Neural crest cell (in vitro differentiated cells): ENCODE measurements around the gene TMEM156. TPM values are rescaled to one million over a fixed set of nuclear protein-coding genes. Genes with fewer than 3 reads are reported as not detected.
"Not testable (repeated sequence)": the region's sequence is repeated elsewhere in the genome, so short reads cannot be mapped to it uniquely, and the experiment has no call there.

Source experiments
- DNase-seq: peaks from one replicate; pipeline ENCODE4 v3.0.0; 2021; ENCODE audit warnings: low read depth, mixed read lengths, low spot score
- H3K27ac Mint-ChIP-seq: one replicate; pipeline ENCODE4 v1.8.0; 2021; ENCODE audit warnings: mild to moderate bottlenecking, mixed read lengths; ENCODE audit not compliant: unreplicated experiment
- H3K27me3 Mint-ChIP-seq: 2 replicates; pipeline ENCODE4 v1.8.0; 2021; ENCODE audit warnings: low read depth, mild to moderate bottlenecking, mixed read lengths
- H3K36me3 Mint-ChIP-seq: 2 replicates; pipeline ENCODE4 v1.8.0; 2021; ENCODE audit warnings: low read depth, mild to moderate bottlenecking, mixed read lengths
- H3K4me1 Mint-ChIP-seq: 2 replicates; pipeline ENCODE4 v1.8.0; 2021; ENCODE audit warnings: mixed read lengths
- H3K4me3 Mint-ChIP-seq: one replicate; pipeline ENCODE4 v1.8.0; 2021; ENCODE audit warnings: mild to moderate bottlenecking, mixed read lengths
- H3K9me3 Mint-ChIP-seq: 2 replicates; pipeline ENCODE4 v1.8.0; 2021; ENCODE audit warnings: mixed read lengths
- CTCF ChIP-seq: fragments of 200-600 bp; sonication (generic); conservative IDR thresholded peaks from 2 replicates; pipeline ENCODE4 v1.5.0; 2021; ENCODE audit warnings: antibody characterized with exemption, mild to moderate bottlenecking
- total RNA-seq: library from RNA; stranded (reverse); gene quantifications from 2 replicates; pipeline ENCODE4 v1.2.1, GENCODE V29; 2021

Gene TMEM156
- total RNA-seq, 1 donor from 2014 or later = not detected

GRCh38 chr4:38949411-38950051 lies 82.7 kb downstream of the TMEM156 start:
- Mint-ChIP-seq H3K27me3 (no peaks in the 10 kb centered on the region), H3K4me3 (no peak overlapping the region), H3K9me3 (no peaks in the 10 kb centered on the region), H3K4me1 (no peaks in the 10 kb centered on the region), H3K36me3 (no peaks in the 10 kb centered on the region), H3K27ac (peak overlapping the region; percentile 32)
- no peak for TF ChIP-seq CTCF
- no peak for DNase-seq

DNA sequence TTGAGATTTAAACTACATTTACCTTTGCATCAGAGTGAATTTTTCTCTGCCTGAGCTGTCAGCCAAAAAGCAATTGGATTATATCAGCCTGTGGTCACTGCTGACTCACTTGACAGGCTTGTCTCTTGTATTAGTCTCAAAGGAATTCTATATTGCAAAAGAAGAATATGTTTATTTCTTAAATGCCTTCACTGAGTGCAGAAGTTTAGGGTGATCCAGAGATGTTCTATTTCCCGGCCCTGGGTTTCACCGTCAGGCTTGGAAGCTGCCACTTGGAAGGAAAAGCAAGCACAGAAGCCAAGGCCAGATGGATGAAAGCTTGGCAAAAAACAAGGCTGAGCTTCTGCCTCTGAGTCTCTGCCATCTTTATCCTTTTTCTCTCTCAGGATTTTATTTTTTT lies 83.7 kb downstream of the TMEM156 start:
- Mint-ChIP-seq H3K36me3 (no peaks in the 10 kb centered on the region), H3K4me1 (no peaks in the 10 kb centered on the region), H3K9me3 (no peaks in the 10 kb centered on the region), H3K4me3 (no peak overlapping the region), H3K27ac (no peak overlapping the region), H3K27me3 (no peaks in the 10 kb centered on the region)
- TF ChIP-seq CTCF = no peak
- DNase-seq = no peak

GRCh38 chr4:38946919-38947318 lies 85.3 kb downstream of the TMEM156 start:
- TF ChIP-seq CTCF = no peak
- Mint-ChIP-seq H3K9me3 (no peaks in the 10 kb centered on the region), H3K4me3 (no peak overlapping the region), H3K4me1 (no peaks in the 10 kb centered on the region), H3K36me3 (no peaks in the 10 kb centered on the region), H3K27ac (no peak overlapping the region), H3K27me3 (no peaks in the 10 kb centered on the region)
- DNase-seq = no peak

DNA sequence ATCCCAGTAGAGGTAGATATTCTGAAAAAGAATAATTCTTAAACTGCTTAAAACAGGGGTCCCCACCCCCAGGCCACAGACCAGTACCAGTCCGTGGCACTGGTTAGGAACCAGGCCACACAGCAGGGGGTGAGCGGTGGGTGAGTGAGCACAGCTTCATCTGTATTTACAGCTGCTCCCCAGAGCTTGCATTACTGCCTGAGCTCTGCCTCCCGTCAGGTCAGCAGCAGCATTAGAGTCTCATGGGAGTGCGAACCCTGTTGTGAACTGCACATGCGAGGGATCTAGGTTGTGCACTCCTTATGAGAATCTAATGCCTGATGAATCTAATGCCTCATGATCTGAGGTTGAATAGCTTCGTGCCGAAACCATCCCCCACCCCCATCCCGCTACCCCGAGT lies 87.8 kb downstream of the TMEM156 start:
- Mint-ChIP-seq H3K4me3 (no peak overlapping the region), H3K9me3 (no peaks in the 10 kb centered on the region), H3K36me3 (no peaks in the 10 kb centered on the region), H3K4me1 (no peaks in the 10 kb centered on the region), H3K27me3 (no peaks in the 10 kb centered on the region), H3K27ac (no peak overlapping the region)
- no peak for DNase-seq
- TF ChIP-seq CTCF = no peak

DNA sequence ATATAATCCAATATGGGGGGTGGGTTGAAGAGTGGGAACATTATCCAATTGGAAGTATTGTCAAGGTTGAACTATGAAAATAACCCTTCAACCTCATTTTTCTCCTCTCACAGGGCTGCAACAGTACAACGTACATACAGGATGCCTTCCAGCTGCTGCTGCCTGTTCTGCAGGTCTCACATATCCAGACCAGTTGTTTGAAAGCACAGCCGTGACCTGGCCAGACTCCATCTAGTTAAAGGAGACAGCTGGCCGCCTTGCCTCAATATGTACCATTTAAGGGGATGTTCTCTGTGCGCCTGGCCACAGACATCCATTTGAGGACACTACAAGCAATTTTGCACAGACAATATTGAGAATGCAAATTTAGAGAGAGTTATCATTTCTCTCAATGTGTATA lies 88.9 kb downstream of the TMEM156 start:
- Mint-ChIP-seq H3K27me3 (no peaks in the 10 kb centered on the region), H3K27ac (no peak overlapping the region), H3K9me3 (no peaks in the 10 kb centered on the region), H3K4me1 (no peaks in the 10 kb centered on the region), H3K36me3 (no peaks in the 10 kb centered on the region), H3K4me3 (no peak overlapping the region)
- DNase-seq = no peak
- TF ChIP-seq CTCF = no peak

DNA sequence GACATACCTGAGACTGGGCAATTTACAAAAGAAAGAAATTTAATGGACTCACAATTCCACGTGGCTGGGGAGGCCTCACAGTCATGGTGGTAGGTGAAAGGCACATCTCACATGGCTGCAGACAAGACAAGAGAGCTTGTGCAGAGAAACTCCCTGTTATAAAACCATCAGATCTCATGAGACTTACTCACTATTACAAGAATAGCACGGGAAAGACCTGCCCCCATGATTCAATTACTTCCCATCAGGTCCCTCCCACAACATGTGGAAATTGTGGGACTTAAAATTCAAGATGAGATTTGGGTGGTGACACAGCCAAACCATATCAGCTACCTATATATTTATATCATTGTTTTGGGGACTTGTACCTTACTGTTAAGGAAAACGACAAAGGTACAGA lies 90.3 kb downstream of the TMEM156 start:
- DNase-seq, H3K27me3 Mint-ChIP-seq, H3K27ac Mint-ChIP-seq, H3K4me1 Mint-ChIP-seq, H3K36me3 Mint-ChIP-seq, H3K4me3 Mint-ChIP-seq, H3K9me3 Mint-ChIP-seq: not testable (repeated sequence)
